HuH-7.5 (cell line): ENCODE results near the gene NFIX.
A peak's percentile ranks its signal among the peaks of the same experiment; 100 is the strongest.

ENCODE experiments used
- DNase-seq: peaks from one replicate; pipeline ENCODE4 v3.0.0; 2011; ENCODE audit warnings: low spot score

NFIX gene

DNA sequence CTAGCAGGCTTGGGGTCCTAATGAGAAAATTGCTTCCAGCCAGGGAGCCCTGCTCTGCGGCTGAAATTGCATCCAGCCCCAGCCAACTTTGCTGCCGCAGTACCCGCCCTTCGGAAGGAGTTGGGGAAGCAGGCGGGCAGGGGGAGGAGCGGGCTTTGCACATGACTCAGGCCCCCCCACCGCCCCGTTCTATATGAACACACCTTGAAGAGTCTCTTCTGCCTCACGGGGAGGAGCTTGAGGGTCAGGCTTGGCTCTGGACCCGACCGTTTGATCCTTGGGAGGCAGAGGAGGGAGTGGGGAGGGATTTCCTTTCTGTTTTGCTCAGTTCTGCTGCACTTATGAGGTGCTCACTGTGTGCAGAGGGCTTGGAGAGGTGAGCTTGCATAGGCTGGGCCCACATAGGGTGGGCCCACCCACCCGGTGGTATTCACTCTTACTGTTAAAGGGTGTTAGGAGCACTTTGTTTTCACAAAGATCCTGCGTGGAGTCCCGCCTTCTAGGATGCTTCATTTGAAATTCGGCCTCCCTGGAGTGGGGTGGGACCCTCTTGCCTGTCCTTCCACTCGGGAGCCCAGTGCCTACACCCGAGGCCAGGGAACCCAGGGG is 60.9 kb downstream of the NFIX start:
- no peak for DNase-seq

DNA sequence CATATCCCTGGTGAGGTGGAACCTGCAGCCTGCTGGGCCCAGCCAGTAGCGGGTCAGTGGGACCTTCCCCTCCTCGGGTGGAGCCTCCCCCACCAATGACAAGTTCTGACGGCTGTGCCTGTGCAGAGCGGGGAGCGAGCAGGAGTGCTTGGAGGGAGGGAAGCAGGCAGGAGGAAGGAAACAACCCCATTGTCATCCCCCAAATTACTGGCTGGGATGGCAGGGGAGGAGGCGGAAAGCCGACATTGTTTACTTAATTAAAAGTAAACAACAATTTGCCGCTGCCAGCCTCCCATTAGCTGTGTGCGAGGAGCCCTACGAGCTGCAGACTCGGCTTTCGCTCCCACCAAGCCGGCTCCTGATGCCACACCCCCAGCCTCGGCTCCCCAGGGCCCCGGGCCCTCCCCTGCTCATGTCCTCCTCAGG is 61.9 kb downstream of the NFIX start:
- peak; percentile 56 for DNase-seq

DNA sequence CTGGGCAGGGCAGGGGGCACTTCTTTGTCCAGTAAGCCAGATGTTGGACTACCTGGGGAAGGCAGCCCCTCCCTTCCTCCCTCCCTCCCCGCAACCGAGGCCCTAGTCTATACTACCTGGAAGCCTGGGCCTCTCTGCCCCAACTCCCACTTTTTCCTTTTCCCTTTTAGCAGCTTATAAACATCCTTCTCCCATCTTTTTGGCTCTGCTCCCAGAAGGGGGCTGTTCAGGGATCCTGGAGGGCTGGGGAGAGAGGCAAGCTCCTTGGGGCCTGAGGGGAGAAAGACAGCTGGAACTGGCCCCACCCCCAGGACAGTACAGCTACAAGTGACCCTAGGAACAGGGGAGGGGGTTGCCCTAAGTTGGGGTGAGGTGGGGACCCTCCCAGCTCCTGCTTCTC is 62.5 kb downstream of the NFIX start:
- no peak for DNase-seq

DNA sequence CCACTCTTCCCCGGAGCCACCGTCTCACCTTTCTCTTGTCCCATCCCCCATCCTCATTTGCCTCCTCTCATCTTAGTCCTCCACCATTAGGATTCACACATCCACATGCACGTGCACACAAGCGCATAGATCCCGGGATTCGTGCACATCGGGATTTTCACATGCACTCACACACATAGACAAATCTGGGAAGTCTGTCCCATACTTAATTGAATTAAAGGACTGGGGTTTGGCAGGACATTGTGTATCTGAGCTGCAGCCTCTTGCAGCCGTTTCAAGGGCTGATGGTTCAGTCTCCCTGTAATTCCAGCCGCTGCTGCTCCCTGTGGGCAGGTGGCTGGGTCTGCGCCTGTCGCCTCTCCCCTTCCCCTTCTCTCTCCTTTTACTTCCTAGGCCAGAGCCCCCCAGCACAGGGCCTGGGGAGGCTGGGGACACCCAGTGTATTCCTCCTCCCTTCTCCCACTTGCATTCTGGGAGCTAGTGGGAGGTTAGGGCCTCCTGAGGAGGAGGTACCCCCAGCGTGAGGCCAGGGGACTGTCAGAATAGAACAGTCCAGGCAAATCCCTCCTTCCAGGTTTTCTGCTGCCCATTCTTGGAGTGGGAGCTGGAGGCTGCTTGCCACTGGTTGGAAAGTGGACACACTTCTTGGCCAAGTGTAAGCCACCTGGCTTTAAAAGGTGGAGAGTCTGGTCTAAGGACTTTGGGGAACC is 63.8 kb downstream of the NFIX start:
- no peak for DNase-seq

DNA sequence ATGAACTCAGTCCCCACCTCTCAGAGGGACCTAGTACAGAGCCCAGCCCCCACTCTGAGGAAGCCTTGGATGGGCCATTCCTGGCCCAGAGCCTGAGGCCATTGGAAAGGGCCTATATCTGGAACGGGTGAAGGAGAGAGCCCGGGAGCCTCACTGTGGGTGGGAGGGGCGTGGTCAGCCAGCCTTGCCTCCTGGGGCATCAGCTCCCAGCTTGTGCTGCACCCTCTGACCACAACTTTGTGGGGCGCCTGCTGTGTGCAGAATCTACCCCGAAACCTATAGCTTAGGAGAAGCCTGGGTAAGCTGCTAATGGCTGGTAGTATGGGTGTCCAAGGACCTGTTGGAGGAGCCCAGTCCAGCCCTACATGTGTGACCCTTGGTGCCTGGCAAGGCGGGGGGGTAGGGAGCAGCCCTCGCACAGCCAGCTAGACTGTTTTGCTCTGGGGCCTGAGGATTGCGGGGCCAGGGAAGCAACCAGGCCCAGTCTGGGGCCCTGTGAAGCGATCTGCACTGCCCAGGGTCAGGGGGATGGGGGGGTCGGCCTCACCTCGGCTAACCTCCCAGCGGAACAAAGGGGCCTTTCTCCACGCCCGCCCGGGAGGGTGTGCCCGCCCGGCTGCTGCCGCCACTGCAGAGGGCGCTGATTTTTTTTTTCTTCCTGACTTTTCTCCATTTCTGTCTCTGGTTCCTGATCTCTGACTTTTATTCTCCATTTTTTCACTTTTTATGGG is 65.1 kb downstream of the NFIX start:
- peak; percentile 96 for DNase-seq

DNA sequence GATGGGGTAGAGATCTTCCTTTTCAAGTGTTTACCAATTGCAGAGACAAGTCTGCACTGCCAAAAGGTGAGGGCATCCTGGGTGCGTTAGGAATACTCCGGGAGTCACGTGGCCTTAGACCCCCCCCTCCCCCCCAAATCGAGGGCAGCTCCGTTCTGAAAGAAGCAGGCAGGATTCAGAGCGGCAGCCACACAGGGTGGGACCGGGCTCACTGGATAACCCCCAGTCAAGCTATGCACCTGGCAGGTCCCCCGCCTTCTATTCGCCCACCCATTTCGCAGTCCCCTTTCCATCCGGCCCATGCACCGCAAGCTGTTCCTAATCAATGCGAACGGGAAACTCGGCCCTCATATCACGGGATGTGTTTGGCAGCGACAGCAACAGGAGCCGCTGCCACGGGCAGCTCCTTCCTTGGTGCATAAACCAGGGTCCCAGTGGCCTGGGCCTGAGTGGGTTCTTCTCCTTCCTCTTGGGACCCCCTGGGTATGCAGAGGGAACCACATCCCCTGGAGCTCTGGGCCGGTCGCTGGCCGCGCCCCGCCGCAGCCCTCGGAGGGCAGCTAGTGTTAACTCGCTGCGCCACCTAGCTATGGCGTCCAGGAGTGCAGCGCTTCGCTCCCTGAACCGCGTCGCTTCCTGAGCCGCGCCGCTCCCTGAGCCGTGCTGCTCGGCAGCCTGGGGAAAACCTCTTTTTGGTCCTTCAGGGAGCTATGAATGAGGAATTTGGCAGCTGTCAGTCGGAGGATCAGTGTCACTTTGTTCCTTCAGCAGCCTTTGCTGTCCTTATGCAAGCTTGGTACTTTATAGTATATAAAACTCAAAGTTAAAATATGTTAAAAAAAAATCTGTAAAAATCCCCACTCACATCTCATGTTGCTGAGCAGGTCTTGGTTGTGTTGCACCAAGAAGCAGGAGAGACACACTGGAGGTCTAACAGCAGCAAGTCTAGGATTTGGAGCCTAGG is 66.0 kb downstream of the NFIX start:
- DNase-seq = peak; percentile 93

DNA sequence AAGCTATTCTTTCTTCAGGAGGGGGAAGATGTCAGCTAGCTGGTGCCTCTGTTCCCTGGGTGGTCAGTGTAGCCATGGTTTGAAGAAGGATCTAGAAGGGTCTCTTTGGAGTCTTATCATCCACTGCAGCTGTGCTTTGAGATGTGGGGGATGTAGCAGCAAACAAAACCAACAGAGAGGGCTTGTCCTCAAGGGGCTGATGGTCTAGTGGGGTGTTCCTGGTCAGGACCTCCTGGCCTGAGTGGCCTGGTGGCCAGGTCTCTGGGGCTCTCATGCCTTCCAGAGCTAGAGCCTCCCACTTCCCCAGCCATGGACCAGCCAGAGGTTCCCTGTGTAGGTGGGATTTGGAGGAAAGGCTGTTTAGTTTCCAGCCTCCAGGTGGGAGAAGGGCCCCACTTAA is 67.0 kb downstream of the NFIX start:
- DNase-seq = no peak

DNA sequence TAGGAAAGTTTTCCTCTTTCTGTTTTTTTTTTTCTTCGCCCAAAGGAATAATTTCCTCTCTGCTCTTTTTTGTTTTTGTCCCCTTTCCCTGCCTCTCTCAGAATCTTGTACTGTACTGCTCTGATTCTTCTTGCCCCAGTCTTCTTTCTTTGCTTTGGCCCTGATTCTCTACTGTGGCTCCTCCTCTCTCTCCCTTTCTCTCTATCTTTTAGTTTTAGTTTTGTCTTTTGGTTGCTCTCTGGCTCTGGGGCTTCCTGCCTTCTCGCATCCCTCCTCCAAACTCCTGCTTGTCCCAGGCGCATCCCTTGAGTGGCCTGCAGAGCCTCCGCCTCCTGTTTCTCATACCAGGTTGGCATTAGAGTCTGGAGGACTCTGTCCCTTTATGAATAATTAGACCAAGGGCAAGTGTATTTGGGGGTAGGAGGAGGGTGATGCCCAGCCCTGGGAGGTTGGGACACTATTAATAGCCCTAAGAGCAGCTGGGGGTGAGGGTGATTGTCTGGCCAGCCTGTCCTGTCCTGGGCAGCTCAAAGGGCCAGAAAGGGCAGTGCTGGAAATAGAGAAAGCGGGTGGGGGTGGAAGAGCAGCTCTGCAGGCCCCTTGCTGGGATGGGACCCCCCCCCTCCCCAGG is 68.3 kb downstream of the NFIX start:
- no peak for DNase-seq

DNA sequence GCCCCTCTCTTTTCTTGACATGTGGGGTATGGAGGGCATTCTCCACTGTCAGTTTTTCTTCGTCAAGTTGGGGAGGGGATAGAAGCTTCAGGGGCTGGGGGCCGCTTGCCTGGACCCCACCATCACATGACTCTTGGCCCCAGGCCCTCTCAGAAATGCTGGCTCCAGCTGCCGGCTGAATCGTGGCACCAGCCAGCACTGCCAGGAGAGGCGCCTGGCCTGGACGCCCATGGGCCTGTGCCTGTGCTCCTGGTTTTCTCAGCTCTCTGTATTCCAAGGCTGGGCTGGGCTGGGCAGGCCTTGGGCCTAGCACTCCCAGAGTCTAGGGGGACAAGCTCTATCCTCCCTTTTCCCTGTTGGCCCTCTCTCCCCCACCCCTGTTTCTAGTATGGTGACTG is 68.8 kb downstream of the NFIX start:
- DNase-seq = no peak

DNA sequence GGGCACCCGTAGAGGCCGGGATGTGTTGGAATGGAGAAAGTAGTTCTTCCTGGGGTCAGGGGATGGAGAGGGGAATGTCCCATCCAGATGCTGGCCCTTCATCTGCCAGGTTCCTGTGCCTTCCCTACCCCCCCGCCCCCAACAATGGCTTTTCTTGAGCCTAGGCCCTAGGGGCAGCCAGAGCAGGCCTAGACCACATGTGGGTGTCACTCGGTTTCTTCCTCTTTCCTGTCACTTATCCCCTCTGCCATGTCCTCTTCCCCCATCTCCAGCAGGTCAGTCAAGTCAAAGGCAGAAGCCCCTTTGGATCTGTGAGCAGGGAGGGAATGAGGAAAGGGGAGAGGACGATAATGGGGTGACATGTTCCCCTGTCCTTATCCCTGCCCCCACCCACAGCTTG is 71.0 kb downstream of the NFIX start:
- DNase-seq = no peak

DNA sequence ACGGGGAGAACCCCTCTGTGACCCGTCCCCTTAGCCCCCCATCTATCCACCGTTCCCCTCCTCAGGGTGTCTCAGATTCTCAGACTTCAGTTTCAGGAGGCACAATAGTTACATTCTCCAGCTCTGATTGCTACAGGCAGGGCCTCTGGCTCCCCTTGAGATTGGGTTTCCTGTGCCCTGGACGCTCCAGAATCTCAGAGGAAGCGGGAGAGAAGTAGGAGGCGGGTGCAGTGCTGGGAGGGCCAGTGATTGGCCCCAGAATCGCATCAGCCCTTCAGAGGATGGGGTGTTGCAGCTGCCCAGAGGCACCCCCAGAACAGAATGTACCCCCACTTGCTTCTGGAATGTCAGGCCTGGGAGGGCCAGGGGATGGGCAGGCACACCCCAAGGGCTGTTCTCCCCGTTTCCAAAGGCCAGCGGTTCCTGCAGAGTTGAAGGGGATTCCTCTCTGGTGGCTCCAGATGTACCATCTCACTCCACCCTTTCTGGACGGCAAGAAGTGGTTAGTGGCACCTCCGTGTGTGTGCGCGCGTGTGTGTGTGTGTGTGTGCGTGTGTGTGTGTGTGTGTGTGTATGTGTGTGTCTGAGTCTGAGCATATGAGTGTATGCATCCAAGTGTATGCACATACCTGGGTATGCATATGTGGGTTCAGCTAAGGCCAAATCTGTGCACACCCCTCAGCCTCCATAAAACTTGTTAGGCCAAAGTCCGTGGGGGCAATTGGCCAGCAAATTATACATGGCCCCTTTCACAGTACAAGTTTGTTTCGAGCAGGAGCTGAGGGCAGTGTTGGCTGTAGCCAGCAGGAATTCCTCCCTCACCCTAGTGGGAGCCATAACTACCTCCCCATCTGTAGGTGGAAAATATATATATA is 71.9 kb downstream of the NFIX start:
- DNase-seq = no peak

DNA sequence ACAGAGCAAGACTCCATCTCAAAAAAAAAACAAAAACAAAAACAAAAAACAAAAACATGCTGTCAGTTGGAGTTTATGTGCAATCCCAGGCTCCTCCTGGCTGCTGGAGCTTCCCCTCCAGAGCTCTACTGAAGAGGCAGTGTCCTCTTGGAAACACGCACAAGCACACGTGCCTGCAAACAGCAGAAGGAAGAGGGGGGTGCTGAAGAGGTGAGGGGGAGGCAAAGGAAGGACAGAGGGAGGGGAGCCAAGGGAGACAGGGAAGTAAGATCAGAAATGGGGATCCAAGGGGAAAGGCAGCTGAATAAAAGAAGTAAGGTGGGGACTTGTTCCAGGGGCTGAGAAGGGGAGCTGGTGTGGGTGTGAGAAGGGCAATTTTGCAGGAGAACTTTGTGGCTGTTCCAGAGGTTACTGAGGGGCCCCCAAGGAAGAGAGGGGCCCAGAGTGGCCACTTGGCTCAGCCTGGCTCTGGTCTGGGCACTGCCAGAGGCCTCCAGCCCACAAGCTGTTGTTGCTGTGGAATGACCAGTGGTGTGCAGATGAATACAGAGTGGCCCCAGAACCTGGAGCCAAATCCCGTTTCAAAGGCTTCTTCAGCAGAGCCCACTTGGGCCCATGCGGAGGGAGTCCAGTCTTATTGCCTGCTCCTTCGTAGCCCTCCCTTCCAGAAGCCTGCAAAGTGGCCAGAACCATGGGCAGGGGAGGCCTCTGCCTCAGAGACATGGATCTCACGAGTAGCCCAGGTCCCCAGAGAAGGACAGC is 73.0 kb downstream of the NFIX start:
- DNase-seq = no peak

DNA sequence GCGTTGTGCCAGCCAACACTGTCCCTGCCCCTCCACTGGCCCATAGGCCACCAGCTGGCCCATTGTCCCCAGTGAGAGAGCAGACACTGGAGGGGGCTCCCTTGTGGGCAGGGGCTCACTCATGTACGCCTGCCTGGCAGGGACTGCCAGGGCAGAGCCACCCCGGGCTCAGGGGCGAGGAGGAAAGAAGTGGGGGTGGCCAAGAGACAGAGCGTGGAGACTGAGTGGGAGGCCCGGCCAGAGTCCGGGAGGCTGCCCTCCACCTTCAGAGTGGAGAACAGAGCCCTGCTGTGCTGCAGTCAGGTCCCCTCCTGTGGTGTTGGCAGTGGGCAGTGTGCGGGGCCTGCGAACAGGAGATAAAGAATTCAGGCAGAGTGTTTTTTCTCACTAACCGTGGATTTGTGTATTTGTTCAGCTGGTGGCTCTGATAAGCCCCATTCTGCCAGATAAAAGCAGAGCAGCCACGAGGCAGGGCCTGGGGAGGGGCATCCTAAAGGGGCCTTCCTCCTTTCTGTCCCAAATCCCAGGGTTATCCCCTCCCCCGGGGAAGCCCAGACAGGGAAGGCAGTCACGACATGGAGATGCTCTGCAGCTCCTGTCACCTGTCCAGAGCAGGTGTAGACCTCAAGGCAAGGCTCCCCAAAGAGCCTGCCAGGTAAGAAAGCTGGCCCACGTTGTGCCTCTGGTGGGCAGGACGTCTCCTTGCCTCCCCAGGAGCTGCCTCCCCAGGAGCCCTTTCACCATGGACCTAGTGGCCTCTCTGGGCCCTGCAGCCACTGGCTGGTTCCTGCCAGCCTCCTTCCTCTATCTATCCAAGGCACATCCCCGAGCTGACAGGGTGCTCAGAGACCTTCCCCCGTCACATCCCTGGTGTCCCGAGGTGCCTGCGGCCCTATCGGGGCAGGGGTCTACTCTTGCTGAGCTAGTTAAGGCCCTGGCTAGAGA is 74.4 kb downstream of the NFIX start:
- DNase-seq = no peak

DNA sequence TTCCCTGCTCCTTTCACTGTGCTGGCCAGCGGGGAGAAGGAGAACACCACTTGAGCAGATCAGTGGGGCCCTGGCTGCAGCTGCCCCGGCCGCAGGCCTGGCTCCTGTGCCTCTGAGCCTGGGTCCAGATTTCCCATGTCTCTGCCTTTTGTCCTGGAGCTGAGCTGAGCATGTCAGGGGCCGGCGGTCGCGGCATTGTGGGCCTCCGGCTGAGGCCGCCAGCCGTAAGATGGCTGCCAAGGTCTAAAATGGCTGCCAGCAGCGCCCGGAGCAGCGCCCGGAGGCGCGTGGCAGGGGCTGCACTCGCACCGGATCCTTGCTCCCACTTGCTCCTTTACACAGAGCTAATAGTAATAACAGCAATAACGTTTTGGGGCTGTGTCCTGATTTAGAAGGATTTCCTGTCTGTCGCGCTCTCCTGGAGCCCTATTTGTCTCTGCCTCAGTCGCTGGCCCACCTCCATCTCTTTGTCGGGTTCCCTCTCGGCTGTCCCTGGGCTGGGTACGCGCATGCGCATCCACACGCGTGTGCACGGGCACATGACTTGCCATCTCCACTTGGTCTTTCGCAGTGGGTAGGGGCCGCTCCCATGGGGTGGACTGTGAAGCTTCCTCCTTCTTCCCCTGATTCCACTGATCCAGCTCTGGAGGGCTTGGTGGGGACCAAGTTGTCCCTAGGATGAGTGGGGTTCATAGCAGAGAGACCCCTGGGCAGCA is 75.3 kb downstream of the NFIX start:
- no peak for DNase-seq

DNA sequence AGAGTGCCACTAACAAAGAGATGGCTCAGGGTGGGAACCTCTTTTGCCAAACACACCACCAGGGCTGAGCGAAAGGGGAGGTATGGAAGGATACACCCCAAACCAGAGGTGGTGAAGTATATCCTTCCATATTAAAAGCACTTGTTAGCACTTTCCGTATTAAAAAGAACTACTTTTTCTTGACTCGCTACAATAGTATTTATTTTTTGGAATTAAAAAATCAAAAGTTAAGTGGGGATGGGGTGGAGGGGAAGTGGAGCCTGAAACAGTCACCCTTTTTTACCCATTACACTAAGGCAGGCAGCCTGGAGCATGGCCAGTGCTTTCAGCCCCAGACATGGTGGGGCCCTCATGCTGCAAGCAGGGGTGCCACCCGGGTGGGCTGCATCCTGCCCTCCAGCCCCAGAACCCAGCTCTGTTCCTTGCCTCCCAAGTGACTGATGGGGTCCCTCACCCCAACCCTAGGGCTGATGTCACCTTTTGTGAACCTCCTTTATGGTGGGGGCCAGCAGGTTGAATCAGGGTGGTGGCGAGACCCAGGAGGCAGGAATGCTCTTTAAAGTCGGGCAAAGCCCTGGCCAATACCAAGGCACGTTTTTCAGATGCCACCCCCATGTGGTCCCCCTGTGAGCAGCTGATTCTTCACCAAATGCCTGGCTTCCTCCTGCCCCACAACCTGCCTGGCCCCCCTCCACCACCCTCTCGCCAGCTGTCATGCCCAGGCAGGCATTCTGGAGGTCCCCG is 76.3 kb downstream of the NFIX start:
- DNase-seq = no peak

DNA sequence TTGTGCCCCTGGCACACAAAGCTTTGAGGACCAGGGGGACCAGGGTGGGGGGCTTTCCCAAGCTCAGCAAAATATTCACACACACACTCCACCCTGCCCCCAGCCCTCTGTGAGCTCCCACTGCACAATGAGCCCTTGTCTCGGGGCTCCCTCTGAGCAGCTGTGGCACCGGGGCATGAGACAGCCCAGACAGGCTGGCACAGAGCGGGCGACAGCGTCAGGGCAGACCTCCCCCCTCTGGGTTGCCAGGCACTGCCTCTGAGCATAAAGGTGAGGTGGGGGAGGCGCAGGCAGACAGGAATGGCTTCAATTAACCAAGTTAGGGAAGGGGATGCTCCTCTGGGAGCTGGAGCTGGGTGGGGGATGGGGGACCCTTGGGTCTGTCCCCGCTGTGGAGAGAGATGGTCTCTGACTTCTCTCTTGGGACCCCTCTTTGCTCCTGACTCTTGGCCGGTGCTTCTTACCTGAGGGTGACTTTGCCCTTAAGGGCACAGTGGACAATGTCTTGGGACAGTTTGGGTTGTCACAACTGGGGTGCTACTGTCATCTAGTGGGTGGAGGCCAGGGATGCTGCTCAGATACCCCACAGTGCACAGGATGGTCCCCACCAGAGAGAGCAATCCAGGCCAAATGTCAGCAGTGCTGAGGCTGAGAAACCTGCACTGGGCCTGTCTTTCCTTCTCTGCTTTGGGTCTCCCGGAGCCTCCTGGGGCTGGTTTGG is 77.1 kb downstream of the NFIX start:
- DNase-seq = no peak

DNA sequence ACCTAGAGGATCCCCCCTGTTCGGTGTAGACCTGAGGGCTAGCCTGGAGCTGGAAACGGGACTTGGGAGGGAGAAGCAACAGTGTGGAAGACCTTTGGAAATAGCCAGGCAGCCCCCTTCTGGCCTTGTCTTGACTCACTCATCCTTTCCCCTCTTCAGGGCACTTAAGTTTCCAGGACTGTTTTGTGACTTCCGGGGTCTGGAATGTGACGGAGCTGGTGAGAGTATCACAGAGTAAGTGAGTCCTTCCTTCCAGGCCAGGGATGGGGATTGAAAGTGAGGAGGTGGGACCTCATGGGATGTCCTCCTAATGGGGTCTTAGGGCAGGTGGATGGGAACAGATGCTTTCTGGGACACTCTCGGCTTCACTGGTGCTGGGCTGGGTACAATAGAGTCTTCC is 78.0 kb downstream of the NFIX start:
- no peak for DNase-seq
